NCI-H226 (cell line): ENCODE results near the gene CST5.
"Not testable (repeated sequence)": the region's sequence is repeated elsewhere in the genome, so short reads cannot be mapped to it uniquely, and the experiment has no call there.

Source experiments
- DNase-seq: peaks from one replicate; pipeline ENCODE4 v3.0.0-alpha.2; 2015

The CST5 gene

GRCh38 chr20:23879328-23879798, at the start of gene CST5:
TSS of gene CST5 (minus strand) at chr20:23879748. CDS start at chr20:23879676, 72 bp downstream.
- DNase-seq, result no peak

- DNase-seq, result no peak
Measured at GRCh38 chr20:23928788-23929187, 49.2 kb upstream of the CST5 start.

GRCh38 chr20:23928353-23928752, 48.8 kb upstream of the CST5 start:
- no peak for DNase-seq

- no peak for DNase-seq
Measured at GRCh38 chr20:23926944-23927872, 47.7 kb upstream of the CST5 start.

- no peak for DNase-seq
Measured at GRCh38 chr20:23926526-23926880, 47.0 kb upstream of the CST5 start.

- DNase-seq, result no peak
Measured at GRCh38 chr20:23925789-23926525, 46.4 kb upstream of the CST5 start.

GRCh38 chr20:23924751-23925150, 45.2 kb upstream of the CST5 start:
- DNase-seq, result no peak

- no peak for DNase-seq
Measured at GRCh38 chr20:23923891-23924435, 44.4 kb upstream of the CST5 start.

GRCh38 chr20:23923311-23923710, 43.8 kb upstream of the CST5 start:
- no peak for DNase-seq

- DNase-seq, result no peak
Measured at GRCh38 chr20:23920408-23921325, 41.1 kb upstream of the CST5 start.

- DNase-seq, result no peak
Measured at GRCh38 chr20:23918896-23919295, 39.3 kb upstream of the CST5 start.

GRCh38 chr20:23918101-23918862, 38.7 kb upstream of the CST5 start:
- no peak for DNase-seq

- DNase-seq, result no peak
Measured at GRCh38 chr20:23917024-23917725, 37.6 kb upstream of the CST5 start.

- DNase-seq, result no peak
Measured at GRCh38 chr20:23915844-23916243, 36.3 kb upstream of the CST5 start.

- DNase-seq, result not testable (repeated sequence)
Measured at GRCh38 chr20:23914469-23914868, 34.9 kb upstream of the CST5 start.

GRCh38 chr20:23910210-23910609, 30.7 kb upstream of the CST5 start:
- no peak for DNase-seq

GRCh38 chr20:23909390-23909789, 29.8 kb upstream of the CST5 start:
- no peak for DNase-seq

GRCh38 chr20:23907579-23907978, 28.0 kb upstream of the CST5 start:
- no peak for DNase-seq

- not testable (repeated sequence) for DNase-seq
Measured at GRCh38 chr20:23902396-23902795, 22.8 kb upstream of the CST5 start.

- not testable (repeated sequence) for DNase-seq
Measured at GRCh38 chr20:23890867-23891266, 11.3 kb upstream of the CST5 start.

- peak; percentile 7 for DNase-seq
Measured at GRCh38 chr20:23889775-23890187, 10.2 kb upstream of the CST5 start.
